OCI-LY7 (cell line): Measurements from ENCODE around the gene MYOF.

Experiments used
- EZH2phosphoT487 ChIP-seq: fragments of 200-600 bp; sonication (generic); IDR thresholded peaks from 2 replicates; pipeline ENCODE4 v1.6.1; 2018; ENCODE audit warnings: low read depth, borderline replicate concordance, mild to moderate bottlenecking, mixed run types, antibody characterized with exemption, low read length, moderate library complexity, mixed read lengths
- TF ChIP-seq, protein P1 (sequence below): fragments of 200-600 bp; sonication (generic); conservative IDR thresholded peaks from 2 replicates; pipeline ENCODE4 v1.5.1; 2014; ENCODE audit warnings: mild to moderate bottlenecking, antibody characterized with exemption, low read length, moderate library complexity, mixed read lengths

GRCh38 chr10:93346694-93347093 is 135.4 kb downstream of the MYOF start:
- TF ChIP-seq, protein P1, sequence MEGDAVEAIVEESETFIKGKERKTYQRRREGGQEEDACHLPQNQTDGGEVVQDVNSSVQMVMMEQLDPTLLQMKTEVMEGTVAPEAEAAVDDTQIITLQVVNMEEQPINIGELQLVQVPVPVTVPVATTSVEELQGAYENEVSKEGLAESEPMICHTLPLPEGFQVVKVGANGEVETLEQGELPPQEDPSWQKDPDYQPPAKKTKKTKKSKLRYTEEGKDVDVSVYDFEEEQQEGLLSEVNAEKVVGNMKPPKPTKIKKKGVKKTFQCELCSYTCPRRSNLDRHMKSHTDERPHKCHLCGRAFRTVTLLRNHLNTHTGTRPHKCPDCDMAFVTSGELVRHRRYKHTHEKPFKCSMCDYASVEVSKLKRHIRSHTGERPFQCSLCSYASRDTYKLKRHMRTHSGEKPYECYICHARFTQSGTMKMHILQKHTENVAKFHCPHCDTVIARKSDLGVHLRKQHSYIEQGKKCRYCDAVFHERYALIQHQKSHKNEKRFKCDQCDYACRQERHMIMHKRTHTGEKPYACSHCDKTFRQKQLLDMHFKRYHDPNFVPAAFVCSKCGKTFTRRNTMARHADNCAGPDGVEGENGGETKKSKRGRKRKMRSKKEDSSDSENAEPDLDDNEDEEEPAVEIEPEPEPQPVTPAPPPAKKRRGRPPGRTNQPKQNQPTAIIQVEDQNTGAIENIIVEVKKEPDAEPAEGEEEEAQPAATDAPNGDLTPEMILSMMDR = no peak
- TF ChIP-seq EZH2phosphoT487 = no peak
